ENCODE data around the gene MEAK7.
"Not testable (repeated sequence)": the region's sequence is repeated elsewhere in the genome, so short reads cannot be mapped to it uniquely, and the experiment has no call there.

MEAK7 gene

DNA sequence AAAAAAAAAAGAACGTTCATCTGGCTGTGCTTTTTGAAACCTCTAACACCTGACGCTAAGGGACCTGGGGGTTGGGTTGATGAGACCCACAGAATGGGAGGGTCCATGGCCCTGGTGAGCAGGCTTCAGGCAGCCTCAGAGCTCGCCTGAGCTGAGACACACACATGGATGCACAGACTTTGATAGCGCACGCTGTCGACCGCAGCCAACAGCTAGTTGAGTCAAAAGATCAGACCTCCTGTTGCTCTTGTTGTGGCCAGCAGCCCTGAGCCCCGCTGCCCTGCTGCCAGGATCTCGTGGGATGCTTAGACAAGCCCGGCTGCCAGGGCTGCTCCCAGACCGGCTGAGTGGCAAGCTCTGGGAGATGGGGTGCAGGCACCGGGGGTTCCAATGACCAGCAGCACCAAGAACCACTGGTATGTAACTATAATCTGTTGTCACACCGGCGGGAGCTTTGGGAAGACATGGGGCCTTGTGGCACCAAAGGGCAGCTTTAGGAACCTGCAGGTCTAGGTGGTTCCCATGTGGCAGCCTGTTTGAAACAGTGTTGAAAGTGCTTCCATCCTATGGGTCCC is 20.0 kb upstream of the MEAK7 start:
- no peak overlapping the region for H3K4me3 ChIP-seq (replicated peaks; ENCODE audit: low read depth, low read length)
- no peaks in the 10 kb centered on the region for H3K36me3 ChIP-seq (ENCODE audit: control insufficient read depth, insufficient read depth, low read length)
- TF ChIP-seq CTCF (IDR thresholded peaks at IDR 0.05; ENCODE audit: insufficient read depth, low read length, poor library complexity, severe bottlenecking) = no peak
- DNase-seq (ENCODE audit: extremely low read depth, insufficient read length) = no peak
- no peaks in the 10 kb centered on the region for H3K27me3 ChIP-seq (replicated peaks; ENCODE audit: control insufficient read depth, insufficient read depth, low read length)

DNA sequence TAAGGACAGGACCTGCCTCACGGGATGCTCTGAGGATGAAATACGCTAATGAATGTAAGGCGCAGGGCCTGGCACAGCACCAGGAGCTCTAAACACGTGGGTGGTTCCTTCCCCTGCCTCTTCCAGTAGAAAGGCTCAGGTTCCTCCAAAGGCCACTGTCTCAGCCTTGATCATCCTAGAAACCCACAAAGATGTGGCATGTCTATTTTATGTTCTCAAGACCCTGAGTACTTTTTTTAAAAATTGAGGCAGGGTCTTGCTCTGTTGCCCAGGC is 17.0 kb upstream of the MEAK7 start:
- no peak for DNase-seq (ENCODE audit: extremely low read depth, insufficient read length)
- no peaks in the 10 kb centered on the region for H3K27me3 ChIP-seq (replicated peaks; ENCODE audit: control insufficient read depth, insufficient read depth, low read length)
- TF ChIP-seq CTCF (IDR thresholded peaks at IDR 0.05; ENCODE audit: insufficient read depth, low read length, poor library complexity, severe bottlenecking) = no peak
- no peak overlapping the region for H3K4me3 ChIP-seq (replicated peaks; ENCODE audit: low read depth, low read length)
- no peaks in the 10 kb centered on the region for H3K36me3 ChIP-seq (ENCODE audit: control insufficient read depth, insufficient read depth, low read length)

- TF ChIP-seq CTCF (IDR thresholded peaks at IDR 0.05; ENCODE audit: insufficient read depth, low read length, poor library complexity, severe bottlenecking) = no peak
Observed at GRCh38 chr16:84520725-84521496, 16.5 kb upstream of the MEAK7 start.

DNA sequence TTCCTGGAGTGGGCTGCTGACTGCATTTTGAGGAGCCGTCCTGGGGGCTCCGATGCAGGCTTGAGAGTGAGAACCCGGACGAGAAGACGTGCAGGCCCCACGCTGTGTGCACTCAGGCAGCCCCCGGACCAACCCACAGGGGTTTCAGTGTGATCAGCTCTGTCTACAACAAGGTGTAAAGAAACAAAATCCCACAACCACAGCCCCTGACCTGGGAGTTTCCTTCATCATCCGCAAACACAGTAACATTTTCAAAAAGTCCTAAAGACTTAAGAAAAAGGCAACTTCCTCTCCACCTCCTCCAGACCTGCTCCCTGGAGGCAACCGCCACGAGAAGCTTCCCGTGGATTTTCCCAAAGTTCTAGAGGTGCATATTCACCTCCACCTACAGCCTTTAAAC is 15.4 kb upstream of the MEAK7 start:
- no peak for DNase-seq (ENCODE audit: extremely low read depth, insufficient read length)
- no peaks in the 10 kb centered on the region for H3K27me3 ChIP-seq (replicated peaks; ENCODE audit: control insufficient read depth, insufficient read depth, low read length)
- no peak for TF ChIP-seq CTCF (IDR thresholded peaks at IDR 0.05; ENCODE audit: insufficient read depth, low read length, poor library complexity, severe bottlenecking)
- H3K36me3 ChIP-seq (ENCODE audit: control insufficient read depth, insufficient read depth, low read length) = no peaks in the 10 kb centered on the region
- no peak overlapping the region for H3K4me3 ChIP-seq (replicated peaks; ENCODE audit: low read depth, low read length)

More at GRCh38 chr16:84520725-84521496, 16.5 kb upstream of the MEAK7 start:
- DNase-seq (ENCODE audit: extremely low read depth, insufficient read length) = no peak
- H3K27me3 ChIP-seq (replicated peaks; ENCODE audit: control insufficient read depth, insufficient read depth, low read length) = no peaks in the 10 kb centered on the region
- no peaks in the 10 kb centered on the region for H3K36me3 ChIP-seq (ENCODE audit: control insufficient read depth, insufficient read depth, low read length)
- no peak overlapping the region for H3K4me3 ChIP-seq (replicated peaks; ENCODE audit: low read depth, low read length)

DNA sequence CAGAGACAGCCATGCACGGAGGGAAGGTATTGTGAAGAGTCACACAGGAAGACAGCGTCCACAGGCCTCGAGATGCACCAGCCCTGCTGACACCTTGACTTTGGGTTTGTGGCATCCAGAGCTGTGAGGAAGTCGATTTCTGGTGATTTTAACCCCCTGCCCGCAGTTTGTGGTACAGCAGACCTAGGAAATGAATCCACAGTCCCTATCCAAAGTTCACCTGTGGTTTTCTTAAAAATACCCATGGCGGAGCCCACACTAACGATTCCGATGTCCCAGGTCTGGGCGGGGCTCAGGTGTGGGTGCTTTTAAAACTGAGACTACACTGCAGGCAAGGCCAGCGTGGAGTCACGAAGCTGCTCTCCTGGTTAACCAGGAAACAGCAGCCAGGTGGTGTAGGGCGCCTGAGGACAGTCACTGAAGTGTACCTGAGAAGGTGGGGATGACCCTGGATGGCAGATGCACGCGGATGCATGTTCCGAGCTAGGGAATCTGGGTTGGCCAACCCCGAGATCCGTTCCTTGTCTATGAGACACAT is 14.4 kb upstream of the MEAK7 start:
- Histone ChIP-seq H3K36me3 (ENCODE audit: control insufficient read depth, insufficient read depth, low read length) (no peaks in the 10 kb centered on the region), H3K27me3 (replicated peaks; ENCODE audit: control insufficient read depth, insufficient read depth, low read length) (no peaks in the 10 kb centered on the region), H3K4me3 (replicated peaks; ENCODE audit: low read depth, low read length) (no peak overlapping the region)
- no peak for DNase-seq (ENCODE audit: extremely low read depth, insufficient read length)
- TF ChIP-seq CTCF (IDR thresholded peaks at IDR 0.05; ENCODE audit: insufficient read depth, low read length, poor library complexity, severe bottlenecking) = no peak

- not testable (repeated sequence) for H3K27me3 ChIP-seq (replicated peaks; ENCODE audit: control insufficient read depth, insufficient read depth, low read length); H3K4me3 ChIP-seq (replicated peaks; ENCODE audit: low read depth, low read length); H3K36me3 ChIP-seq (ENCODE audit: control insufficient read depth, insufficient read depth, low read length); DNase-seq (ENCODE audit: extremely low read depth, insufficient read length)
Observed at GRCh38 chr16:84518220-84518619, 13.8 kb upstream of the MEAK7 start.
